ENCODE results near the gene CCDC92. TPM values are rescaled to one million over a fixed set of nuclear protein-coding genes. Genes with fewer than 3 reads are reported as not detected.

CCDC92 gene
- total RNA-seq, 3 donors from 2014 or later = 7.2 to 8.9 (median 8.6) TPM

- peaks cover 27% of the 10 kb centered on the region for H3K36me3 Mint-ChIP-seq (ENCODE audit: insufficient read depth)
- H3K4me3 Mint-ChIP-seq = no peak overlapping the region
- DNase-seq = no peak
- peak; percentile 42 to 47 for ATAC-seq
- no peaks in the 10 kb centered on the region for H3K27me3 Mint-ChIP-seq (ENCODE audit: low read depth)
- H3K9me3 Mint-ChIP-seq = no peaks in the 10 kb centered on the region
- peaks cover 27% of the 10 kb centered on the region for H3K4me1 Mint-ChIP-seq (ENCODE audit: low read depth)
Observed at GRCh38 chr12:124007826-124008570, 35.4 kb upstream of the CCDC92 start.

GRCh38 chr12:124006846-124007713 lies 34.4 kb upstream of the CCDC92 start:
- Mint-ChIP-seq H3K36me3 (ENCODE audit: insufficient read depth) (peaks cover 21% of the 10 kb centered on the region), H3K4me1 (ENCODE audit: low read depth) (peaks cover 27% of the 10 kb centered on the region), H3K9me3 (no peaks in the 10 kb centered on the region), H3K4me3 (no peak overlapping the region), H3K27me3 (ENCODE audit: low read depth) (no peaks in the 10 kb centered on the region)
- ATAC-seq = no peak
- no peak for DNase-seq

GRCh38 chr12:124006085-124006845 lies 33.6 kb upstream of the CCDC92 start:
- no peaks in the 10 kb centered on the region for H3K9me3 Mint-ChIP-seq
- peaks cover 27% of the 10 kb centered on the region for H3K4me1 Mint-ChIP-seq (ENCODE audit: low read depth)
- no peaks in the 10 kb centered on the region for H3K27me3 Mint-ChIP-seq (ENCODE audit: low read depth)
- DNase-seq (no peak), ATAC-seq (peak; percentile 82)
- H3K36me3 Mint-ChIP-seq (ENCODE audit: insufficient read depth) = peaks cover 16% of the 10 kb centered on the region
- peak overlapping the region; percentile 48 for H3K4me3 Mint-ChIP-seq

GRCh38 chr12:124004233-124004875 lies 31.7 kb upstream of the CCDC92 start:
- H3K4me1 Mint-ChIP-seq (ENCODE audit: low read depth) = peaks cover 27% of the 10 kb centered on the region

GRCh38 chr12:124002654-124003053 lies 30.0 kb upstream of the CCDC92 start:
- peaks cover 16% of the 10 kb centered on the region for H3K36me3 Mint-ChIP-seq (ENCODE audit: insufficient read depth)
- no peak overlapping the region for H3K4me3 Mint-ChIP-seq
- DNase-seq (no peak), ATAC-seq (no peak)
- peaks cover 20% of the 10 kb centered on the region for H3K4me1 Mint-ChIP-seq (ENCODE audit: low read depth)
- H3K9me3 Mint-ChIP-seq = no peaks in the 10 kb centered on the region
- no peaks in the 10 kb centered on the region for H3K27me3 Mint-ChIP-seq (ENCODE audit: low read depth)

More at GRCh38 chr12:124004233-124004875, 31.7 kb upstream of the CCDC92 start:
- no peak for ATAC-seq
- H3K9me3 Mint-ChIP-seq = no peaks in the 10 kb centered on the region
- no peak for DNase-seq
- no peak overlapping the region for H3K4me3 Mint-ChIP-seq
- no peaks in the 10 kb centered on the region for H3K27me3 Mint-ChIP-seq (ENCODE audit: low read depth)
- peaks cover 12% of the 10 kb centered on the region for H3K36me3 Mint-ChIP-seq (ENCODE audit: insufficient read depth)

- no peaks in the 10 kb centered on the region for H3K9me3 Mint-ChIP-seq
- no peak for DNase-seq
- H3K27me3 Mint-ChIP-seq (ENCODE audit: low read depth) = no peaks in the 10 kb centered on the region
- no peak for ATAC-seq
- H3K4me1 Mint-ChIP-seq (ENCODE audit: low read depth) = peaks cover 17% of the 10 kb centered on the region
- no peak overlapping the region for H3K4me3 Mint-ChIP-seq
- H3K36me3 Mint-ChIP-seq (ENCODE audit: insufficient read depth) = peaks cover 16% of the 10 kb centered on the region
Observed at GRCh38 chr12:124002021-124002644, 29.5 kb upstream of the CCDC92 start.

- DNase-seq (no peak), ATAC-seq (no peak)
- Mint-ChIP-seq H3K27me3 (ENCODE audit: low read depth) (no peaks in the 10 kb centered on the region), H3K4me3 (no peak overlapping the region), H3K4me1 (ENCODE audit: low read depth) (peaks cover 11% of the 10 kb centered on the region), H3K9me3 (no peaks in the 10 kb centered on the region), H3K36me3 (ENCODE audit: insufficient read depth) (peaks cover 12% of the 10 kb centered on the region)
Observed at GRCh38 chr12:124001343-124001742, 28.7 kb upstream of the CCDC92 start.

GRCh38 chr12:124000111-124000510 lies 27.5 kb upstream of the CCDC92 start:
- Mint-ChIP-seq H3K27me3 (ENCODE audit: low read depth) (no peaks in the 10 kb centered on the region), H3K36me3 (ENCODE audit: insufficient read depth) (peaks cover 16% of the 10 kb centered on the region), H3K4me3 (no peak overlapping the region), H3K9me3 (no peaks in the 10 kb centered on the region), H3K4me1 (ENCODE audit: low read depth) (peaks cover 14% of the 10 kb centered on the region)
- no peak for ATAC-seq
- no peak for DNase-seq

- Mint-ChIP-seq H3K4me3 (no peak overlapping the region), H3K4me1 (ENCODE audit: low read depth) (peaks cover 21% of the 10 kb centered on the region), H3K27me3 (ENCODE audit: low read depth) (no peaks in the 10 kb centered on the region), H3K9me3 (no peaks in the 10 kb centered on the region), H3K36me3 (ENCODE audit: insufficient read depth) (peaks cover 16% of the 10 kb centered on the region)
- ATAC-seq (no peak), DNase-seq (no peak)
Observed at GRCh38 chr12:123998991-123999359, 26.3 kb upstream of the CCDC92 start.

- ATAC-seq = no peak
- Mint-ChIP-seq H3K36me3 (ENCODE audit: insufficient read depth) (peaks cover 20% of the 10 kb centered on the region), H3K9me3 (no peaks in the 10 kb centered on the region), H3K27me3 (ENCODE audit: low read depth) (no peaks in the 10 kb centered on the region), H3K4me1 (ENCODE audit: low read depth) (peaks cover 25% of the 10 kb centered on the region), H3K4me3 (no peak overlapping the region)
- no peak for DNase-seq
Observed at GRCh38 chr12:123998344-123998990, 25.8 kb upstream of the CCDC92 start.

GRCh38 chr12:123997908-123998307 lies 25.3 kb upstream of the CCDC92 start:
- H3K4me3 Mint-ChIP-seq = no peak overlapping the region

GRCh38 chr12:123997033-123997822 lies 24.6 kb upstream of the CCDC92 start:
- DNase-seq = no peak
- Mint-ChIP-seq H3K4me1 (ENCODE audit: low read depth) (peaks cover 25% of the 10 kb centered on the region), H3K27me3 (ENCODE audit: low read depth) (no peaks in the 10 kb centered on the region), H3K36me3 (ENCODE audit: insufficient read depth) (peaks cover 26% of the 10 kb centered on the region), H3K4me3 (no peak overlapping the region), H3K9me3 (no peaks in the 10 kb centered on the region)
- no peak for ATAC-seq

More at GRCh38 chr12:123997908-123998307, 25.3 kb upstream of the CCDC92 start:
- Mint-ChIP-seq H3K9me3 (no peaks in the 10 kb centered on the region), H3K4me1 (ENCODE audit: low read depth) (peaks cover 25% of the 10 kb centered on the region), H3K36me3 (ENCODE audit: insufficient read depth) (peaks cover 21% of the 10 kb centered on the region), H3K27me3 (ENCODE audit: low read depth) (no peaks in the 10 kb centered on the region)
- DNase-seq (no peak), ATAC-seq (no peak)

All from activated T-cell treated with anti-CD3 and anti-CD28 coated beads, Interleukin-2, amount 50 U/mL, for 4 hours (primary cell).